Measurements from ENCODE around the gene PCDHA1.
"Not testable (repeated sequence)": the region's sequence is repeated elsewhere in the genome, so short reads cannot be mapped to it uniquely, and the experiment has no call there.

GRCh38 chr5:140876541-140877261 is 90.8 kb downstream of the PCDHA1 start:
- TF ChIP-seq CTCF, POLR2A (IDR thresholded peaks at IDR 0.05): not testable (repeated sequence)

Measured in adrenal gland (tissue), 5 donors.